Epidermal melanocyte (primary cell): ENCODE results near the gene RNF130.

ENCODE experiments used
- DNase-seq: peaks from one replicate; pipeline ENCODE4 v3.0.0; 2011; ENCODE audit warnings: low spot score; ENCODE audit not compliant: insufficient read length

Gene RNF130

DNA sequence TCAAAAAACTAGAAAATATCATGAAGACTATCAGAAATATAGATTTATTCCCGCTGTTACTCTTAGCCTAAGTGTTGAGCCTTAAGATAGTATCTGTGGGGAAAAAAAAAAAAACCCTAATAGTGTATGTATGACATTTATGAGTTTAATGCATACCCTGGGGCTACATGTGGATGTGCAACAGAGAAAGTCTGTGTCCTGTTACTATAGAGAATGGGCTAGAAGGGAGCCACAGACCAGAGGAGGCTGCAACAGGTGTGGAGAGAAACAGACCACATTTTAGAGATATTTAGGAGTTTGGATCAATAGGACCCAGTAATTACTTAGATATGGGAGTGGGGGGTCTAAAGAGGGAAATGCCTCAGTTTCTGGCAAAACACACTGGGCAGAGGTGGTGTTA lies 15.4 kb downstream of the RNF130 start:
- no peak for DNase-seq

DNA sequence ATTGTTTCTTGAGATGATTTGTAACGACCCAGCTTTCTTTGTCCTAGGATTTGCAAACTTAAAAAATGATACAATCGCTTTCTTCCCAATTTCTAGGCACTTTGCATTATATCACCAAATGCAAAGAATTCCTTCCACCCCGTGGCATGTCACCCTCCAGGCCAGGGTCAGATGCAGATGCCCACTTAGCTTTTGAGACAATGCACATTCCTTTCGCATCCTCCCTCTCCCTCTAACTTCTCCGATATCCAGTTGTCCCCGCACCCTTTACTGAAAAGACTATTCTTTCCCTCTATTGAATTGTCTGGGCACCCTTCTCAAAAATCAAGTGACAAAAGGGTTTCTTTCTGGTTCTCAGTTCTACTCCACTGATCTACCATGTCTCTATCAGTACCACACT lies 17.3 kb downstream of the RNF130 start:
- no peak for DNase-seq

DNA sequence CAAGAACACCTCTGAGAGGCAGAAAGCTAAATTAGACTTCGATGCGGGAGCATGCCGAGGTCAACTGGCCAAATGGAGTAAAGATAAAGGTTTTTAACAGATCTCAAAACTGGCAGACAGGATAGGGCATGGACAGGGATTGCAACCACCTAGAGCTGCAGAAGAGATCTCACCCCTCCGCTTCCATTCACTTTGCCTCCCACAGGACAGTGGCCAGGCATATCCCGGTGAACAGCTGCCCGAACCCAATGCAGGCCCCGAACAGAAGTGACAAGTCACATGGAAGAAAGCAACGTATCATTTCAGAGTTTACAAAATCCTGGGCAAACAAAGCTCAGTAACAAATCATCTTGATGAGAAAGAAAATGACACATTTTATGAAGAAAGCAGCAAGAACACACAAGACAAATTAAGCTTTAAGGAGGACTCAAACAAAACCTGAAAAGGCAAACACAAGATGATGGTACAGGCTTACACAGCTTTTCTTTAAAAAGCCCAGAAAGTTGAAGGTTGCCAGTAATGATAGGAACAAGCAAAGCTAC lies 18.4 kb downstream of the RNF130 start:
- DNase-seq = no peak

DNA sequence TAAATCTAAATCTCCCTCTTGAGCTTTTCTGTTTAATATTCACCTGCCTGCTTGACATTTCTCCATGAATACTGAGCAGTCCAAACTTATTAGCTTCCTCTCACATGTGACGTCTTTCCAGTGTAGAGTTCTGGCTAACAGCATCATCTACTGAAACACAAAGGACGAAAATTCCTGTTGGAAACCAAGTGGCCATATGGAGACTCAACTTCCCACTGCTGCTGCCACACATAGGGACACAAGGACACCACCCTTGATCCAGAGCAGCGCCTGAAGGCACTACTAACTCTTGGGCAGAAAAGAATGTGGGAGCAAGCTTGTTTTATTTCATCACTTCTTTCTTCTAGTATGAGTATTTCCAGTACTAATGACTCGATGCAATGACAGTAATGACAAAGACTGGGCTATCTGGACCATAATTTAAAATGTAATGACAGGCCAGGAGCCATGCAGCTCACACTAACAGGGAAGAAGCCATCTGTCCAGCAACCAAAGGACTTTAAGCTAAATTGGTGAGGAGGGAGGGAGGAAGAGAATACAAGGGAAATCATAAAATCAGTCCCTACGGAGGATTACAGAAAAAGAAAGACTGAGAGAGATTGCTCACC lies 19.2 kb downstream of the RNF130 start:
- DNase-seq = no peak

DNA sequence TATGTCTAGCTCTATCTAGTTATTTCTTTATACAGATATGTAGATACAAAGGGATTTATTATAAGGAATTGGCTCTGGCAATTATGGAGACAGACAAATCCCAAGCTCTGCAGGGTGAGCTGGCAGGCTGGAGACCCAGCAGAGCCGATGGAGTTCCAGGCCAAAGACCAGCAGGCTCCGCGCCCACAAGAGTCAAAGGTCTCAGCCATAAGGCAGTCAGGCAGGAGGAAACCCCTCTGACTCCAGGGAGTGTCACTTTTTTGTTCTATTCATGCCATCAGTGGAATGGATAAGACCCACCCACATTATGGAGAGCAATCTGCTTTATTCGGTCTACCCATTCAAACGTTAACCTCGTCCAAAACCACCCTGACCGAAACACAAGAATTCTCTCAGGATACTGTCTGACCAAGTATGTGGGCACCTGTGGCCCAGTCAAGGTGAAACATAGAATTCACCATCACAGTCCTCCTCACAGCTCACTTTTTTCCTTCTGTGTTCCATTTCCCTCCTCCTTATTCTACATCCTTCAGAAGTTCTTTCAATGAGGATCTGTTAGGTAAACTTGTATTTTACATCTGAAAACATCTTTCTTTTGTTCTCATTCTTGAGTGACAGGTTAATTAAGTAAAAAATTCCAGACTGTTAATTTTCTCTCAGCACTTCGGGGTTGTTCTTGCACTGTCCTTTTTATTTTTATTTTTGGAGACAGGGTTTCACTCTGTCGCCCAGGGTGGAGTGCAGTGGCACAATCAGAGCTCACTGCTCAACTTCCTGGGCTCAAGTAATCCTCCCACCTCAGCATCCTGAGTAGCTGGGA lies 21.2 kb downstream of the RNF130 start:
- DNase-seq = no peak

DNA sequence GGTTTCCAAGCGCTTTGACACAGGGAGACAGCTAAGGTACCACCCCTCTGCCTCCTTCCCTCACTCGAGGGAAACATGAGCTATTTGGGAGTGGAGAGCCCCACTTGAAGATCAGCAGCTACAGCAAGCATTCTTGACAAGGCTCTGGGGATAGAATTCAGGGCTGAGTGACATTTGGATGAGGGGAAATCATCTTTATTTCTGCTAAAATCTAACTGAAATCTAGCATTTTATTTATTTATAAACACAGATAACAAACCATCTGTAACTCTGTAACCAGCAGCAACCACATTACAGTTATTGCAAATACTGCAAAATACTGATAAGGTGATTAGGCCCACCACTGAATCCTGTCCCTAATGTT lies 22.4 kb downstream of the RNF130 start:
- no peak for DNase-seq

DNA sequence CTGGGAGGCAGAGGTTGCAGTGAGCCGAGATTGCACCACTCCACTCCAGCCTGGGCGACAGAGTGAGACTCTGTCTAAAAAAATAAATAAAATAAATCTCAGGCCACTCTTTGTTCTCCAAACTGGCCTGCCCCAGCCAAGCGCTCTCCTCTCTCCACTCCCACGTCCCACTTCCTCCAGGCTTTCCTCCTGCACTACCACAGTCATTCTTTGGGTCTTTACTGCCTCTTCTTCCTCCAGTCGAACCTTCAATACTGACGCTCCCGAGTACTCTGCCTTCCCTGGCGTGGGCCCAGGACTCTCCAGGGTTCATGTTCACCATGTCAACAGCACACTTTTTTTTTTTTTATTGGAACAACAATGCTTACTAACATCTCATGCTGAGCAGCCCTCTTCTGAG lies 23.9 kb downstream of the RNF130 start:
- DNase-seq = no peak

DNA sequence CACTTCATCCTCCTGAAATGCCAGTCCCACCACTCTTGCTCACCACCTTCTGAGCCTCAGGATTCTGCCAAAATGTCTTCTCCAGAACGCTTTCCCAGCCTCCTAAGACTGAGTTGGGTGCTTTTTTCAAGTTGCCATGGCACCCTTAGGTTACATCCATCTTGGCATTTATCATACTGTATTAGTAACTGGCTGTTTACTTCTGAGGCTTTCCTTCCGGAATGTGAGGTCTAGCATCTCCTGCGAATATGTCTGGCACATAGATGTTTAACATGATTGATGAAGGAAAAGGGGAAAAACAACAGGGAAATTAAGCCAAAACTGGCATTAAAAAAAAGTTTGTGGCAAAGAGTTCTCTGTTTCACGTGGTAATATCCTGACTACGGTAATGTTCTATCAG lies 24.9 kb downstream of the RNF130 start:
- no peak for DNase-seq

DNA sequence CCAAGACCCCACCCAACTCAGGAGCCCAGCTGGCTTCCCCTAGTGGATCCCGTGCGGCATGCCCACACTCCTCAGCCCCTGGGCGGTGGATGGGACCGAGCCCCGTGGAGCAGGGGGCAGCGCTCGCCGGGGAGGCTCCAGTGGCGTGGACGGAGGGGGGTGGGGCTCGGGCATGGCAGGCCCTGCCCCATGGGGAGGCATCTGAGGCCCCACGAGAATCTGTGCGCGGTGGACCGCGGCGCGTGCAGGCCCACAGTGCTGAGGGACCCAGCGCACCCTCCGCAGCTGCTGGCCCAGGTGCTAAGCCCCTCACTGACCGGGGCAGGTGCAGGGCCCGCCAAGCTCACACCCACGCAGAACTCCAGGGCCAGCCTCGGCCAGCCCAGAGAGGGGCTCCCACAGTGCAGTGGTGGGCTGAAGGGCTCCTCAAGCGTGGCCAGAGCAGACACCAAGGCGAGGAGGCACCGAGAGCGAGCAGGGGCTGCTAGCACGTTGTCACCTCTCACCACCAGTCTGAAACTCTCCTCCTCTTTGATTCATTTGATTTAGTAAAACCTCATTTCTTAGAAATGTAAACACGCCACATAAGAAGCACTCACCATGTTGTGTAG lies 25.6 kb downstream of the RNF130 start:
- DNase-seq = no peak

DNA sequence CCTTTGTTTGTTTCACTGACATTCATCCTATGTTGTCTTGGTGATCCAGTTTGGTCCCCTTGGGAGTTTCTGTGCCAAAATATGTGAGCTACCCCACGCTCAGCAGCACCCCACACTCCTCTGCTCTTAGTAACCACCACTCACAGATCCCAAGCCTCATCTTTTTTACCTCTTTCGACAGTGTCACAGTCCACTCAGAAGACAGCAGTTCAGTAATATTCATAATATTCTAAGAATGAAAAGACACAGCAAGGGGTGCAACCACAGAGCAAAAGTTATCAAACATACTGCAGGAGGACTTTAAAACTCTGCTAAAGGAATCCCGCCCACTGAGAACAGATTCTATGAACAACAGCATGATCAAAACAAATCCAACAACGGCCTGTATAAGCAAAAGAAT lies 28.2 kb downstream of the RNF130 start:
- DNase-seq = no peak

DNA sequence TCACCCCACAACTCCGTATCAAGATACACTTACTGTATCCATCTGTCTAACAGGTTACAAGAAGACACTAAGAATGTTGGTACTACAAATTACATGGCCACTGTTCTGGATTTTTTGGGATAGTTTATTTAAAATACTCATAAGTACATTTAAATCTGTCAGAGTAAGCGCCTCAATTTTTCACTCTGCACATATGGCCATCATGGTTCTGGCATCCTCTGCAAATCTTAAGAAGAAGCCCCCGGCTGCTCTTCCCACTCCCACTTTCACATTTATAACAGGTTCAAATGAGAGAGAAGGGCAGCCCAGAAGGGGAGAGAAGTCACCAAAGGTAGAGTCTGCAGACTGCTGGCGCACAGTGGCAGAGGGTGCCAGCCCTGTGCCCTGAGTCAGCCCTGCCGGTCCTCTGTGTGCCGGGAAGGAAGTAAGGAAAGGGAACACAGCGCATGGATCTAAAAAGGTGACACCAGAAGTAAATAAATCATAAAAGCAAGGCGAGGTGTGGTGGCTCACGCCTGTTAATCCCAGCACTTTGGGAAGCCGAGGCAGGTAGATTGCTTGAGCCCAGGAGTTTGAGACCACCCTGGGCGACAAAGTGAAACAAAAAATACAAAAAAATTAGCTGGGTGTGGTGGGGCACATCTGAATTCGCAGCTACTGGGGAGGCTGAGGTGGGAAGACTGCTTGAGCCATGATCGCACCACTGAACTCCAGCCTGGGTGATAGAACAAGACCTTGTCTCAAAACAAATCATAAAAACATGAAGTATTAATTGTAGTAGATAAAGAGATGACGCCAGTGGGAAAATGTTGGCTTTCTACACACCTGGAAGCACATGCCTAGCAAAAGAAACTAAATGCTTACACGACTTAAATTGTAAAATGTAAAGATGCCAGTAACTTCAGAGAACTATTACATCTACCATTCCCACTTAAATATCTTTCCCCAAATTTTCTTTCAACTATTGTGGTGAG lies 30.0 kb downstream of the RNF130 start:
- DNase-seq = no peak

DNA sequence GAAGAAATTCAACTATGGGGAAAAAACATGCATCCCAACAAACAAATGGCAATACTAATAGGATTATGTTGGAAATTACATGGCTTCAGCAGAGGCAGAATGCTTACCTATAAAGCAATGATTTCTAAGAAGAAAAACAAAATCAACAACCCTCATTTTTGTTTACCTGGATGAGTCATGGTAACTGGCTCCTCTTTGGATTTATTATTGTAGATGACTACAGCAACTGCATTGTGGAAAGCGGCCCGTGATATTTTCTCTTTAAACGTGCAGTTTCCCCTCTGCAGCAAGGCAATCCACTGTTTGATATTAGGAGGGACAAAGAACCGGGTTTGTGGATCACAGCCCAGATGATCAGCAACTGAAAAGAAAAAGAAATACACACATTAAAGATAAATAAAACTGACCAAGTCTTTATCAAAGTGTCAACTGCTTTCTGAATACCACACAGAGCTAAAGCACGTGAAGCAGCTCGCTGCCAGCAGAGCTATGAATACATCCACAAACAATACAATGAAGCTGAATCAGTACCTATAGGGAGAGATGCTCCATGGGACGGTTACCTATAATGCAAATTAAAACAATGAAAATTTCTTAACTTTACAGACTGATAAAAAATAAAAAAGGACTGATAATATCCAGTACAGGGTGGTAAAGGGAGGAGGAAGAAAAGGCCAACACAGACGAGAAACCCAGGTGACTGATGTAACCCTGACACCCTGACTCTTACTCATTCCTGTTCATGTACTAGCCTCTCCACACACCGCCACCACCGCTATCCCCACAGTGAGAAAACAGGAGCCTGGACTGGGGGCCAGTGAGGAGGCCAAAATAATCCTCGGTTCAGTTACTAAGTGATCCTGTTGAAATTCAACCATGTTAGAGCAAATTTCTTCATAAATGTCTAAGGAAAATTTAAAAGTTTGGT lies 31.0 kb downstream of the RNF130 start:
- no peak for DNase-seq

DNA sequence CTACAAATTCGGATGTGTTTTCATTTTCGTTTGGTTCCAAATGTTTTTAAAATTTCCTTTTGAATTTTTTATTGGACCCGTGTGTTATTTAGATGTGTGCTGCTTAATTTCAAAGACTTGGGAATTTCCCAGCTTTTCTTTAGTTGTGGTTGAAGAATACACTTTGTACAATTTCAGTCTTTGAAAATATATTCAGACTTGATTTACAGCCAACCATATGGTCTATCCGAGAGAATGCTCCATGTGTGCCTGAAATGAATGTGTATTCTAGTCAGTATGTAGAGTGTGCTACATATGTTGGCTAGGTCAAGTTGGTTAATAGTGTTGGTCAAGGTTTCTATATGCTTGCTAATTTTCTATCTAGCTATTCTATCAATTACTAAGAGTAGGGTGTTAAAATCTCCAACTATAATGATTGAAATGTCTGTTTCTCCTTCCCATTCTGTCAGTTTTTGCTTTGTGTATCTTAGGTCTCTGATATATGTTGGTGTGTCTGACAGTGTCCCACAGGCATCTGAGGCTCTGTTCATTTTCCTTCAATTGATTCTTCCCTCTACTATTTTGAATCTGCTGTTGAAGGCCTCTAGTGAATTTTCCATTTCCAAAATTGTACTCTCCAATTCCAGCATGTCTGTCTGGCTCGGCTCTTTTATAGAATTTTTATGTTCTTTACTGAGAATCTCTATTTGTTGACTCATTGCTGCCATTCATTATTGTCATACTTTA lies 36.2 kb downstream of the RNF130 start:
- no peak for DNase-seq

DNA sequence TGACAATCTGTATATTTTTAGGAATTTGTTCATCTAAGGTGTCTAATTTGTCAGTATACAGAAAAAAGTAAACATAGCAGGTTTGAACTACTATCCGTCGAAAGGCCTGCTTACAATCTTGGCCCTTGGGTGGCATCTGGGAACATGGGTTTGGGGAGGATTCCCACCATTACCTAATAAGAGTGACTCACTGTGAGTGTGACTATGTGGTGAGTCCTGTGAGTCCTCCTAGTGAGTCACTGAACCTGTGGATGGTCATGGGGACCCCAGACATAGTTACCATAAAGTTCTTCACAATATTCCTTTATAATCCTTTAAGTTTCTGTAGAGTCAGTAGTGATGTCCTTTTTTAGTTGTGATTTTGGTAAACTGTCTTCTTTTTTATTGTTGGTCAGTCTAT lies 37.0 kb downstream of the RNF130 start:
- DNase-seq = no peak

DNA sequence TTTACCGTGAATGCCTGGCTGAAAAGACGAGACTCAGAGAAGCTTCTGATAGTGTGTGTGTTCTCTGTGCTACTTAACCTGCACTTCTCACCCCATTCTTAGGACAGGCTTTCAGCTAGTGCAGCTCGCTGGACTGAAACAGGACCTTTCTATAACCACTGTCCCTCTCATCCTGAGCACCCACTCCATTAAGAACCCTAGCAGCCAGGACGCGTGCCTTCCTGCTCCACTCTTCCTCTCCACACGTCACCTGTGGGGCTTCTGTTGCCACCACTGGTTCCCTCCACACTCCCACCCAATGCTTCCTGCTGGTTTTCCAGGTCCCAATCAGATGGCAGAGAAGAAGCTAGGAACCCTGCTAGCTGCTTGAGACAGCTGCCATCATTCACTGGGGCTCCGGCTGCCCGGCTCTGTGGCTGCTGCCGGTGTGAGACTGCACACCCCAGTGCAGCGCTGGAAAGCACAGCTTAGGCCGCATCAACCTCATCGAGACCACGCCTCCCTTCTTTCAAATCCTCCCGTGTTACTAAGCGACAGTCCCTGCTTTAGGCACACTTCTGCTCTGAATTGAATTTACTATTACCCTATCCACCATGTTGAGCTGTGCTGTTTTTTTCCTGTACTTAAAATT lies 44.0 kb downstream of the RNF130 start:
- no peak for DNase-seq

DNA sequence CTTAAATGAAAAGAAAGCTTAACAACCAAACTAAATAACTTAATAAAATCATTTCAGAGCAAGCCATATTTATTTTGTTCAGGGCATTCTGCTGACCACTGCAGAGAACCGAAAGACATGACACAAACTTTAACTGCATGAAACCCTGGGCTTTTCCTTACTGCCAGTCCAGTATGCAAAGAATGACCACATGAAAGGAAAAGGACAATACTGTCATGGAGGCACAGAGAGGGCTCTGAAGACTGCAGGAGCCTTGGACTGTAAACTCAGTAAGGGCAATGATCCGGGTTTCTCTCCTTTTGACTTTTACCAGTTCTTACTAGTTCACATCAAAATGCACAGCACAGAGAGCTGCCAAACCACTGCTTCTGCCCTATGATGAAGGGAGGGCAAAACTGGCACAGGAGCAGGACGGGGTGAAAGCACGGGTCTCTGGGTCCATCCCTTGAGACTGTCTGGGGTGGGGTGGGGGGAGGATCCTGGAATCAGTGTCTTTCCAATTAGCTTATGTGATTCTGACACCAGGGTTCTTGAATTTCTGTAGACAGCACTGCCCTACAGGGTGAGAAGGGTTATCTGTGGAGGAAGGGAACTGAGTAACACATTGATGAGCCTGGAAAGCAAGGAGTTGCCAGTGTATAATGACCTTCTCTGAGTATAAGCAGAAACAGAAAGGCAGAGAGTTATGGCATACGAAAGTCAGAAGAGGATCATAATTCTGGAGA lies 44.7 kb downstream of the RNF130 start:
- no peak for DNase-seq

DNA sequence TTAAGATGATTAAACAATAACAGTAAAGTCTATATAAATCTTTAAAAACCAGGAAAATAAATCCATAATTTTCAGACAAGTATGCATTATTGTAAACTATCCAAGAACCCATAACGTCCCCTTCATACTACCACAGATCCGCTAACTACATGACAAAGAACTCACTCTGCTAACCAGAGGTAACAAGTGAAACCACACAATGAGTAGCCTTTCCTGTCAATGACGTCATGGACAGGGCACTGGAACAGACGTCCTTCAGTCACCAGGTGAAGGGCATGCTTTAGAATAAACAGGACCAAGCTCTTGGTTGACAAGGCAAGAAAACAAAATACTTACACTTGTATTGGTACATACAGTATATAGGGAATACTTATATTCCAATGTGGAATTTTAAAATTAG lies 45.2 kb downstream of the RNF130 start:
- DNase-seq = no peak

DNA sequence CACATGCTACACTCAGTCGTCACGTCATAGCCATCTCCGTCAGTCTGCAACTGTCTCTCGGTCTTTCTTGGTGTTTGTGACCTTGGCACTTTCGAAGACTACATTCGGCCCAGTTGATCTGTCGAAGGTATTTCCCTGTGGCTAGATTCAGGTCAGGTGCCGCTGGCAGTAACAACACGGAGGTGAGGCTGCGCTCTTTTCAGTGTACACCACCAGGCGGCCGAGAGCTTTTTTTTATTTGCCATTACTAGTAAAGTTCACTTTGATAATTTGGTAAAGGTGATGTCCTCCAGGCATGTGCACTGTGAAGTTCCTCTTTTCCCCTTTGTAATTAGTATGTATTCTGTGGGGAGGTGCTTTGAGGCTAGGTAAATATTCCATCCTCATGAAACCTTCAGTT lies 49.7 kb downstream of the RNF130 start:
- DNase-seq = no peak

DNA sequence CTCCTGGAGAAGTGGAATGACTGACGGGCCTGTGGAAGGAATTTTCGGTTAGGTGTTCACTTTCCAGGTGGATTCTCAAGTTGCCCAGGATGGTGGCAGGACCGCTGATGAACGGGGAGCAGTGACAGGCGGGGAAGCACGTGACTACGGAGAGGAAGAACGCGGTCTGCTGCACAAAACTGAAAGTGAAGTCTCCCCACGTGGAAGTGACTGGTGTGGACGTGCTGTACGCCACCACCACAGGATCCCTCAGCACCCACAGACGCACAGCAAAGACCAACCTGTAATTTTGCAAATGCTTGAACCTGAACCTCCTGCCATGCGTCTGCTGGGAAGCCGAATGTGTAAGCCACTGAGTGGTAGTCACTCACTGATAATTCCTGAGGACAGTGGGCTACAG lies 51.4 kb downstream of the RNF130 start:
- DNase-seq = no peak
